MM.1S (cell line): ENCODE results near the gene KRTDAP.

ENCODE experiments used
- EZH2 ChIP-seq: fragments of 300-600 bp; sonication (generic); optimal IDR thresholded peaks from 2 replicates; pipeline ENCODE3; 2017; ENCODE audit warnings: low read depth, mild to moderate bottlenecking, antibody characterized with exemption, low read length, mixed read lengths
- EZH2phosphoT487 ChIP-seq: fragments of 300-600 bp; sonication (generic); IDR thresholded peaks from 2 replicates; pipeline ENCODE4 v1.6.1; 2018; ENCODE audit warnings: antibody characterized with exemption, low read length
- TF ChIP-seq, protein P1 (sequence below): fragments of 300-600 bp; sonication (generic); IDR thresholded peaks from 2 replicates; pipeline ENCODE4 v1.5.1; 2016; ENCODE audit warnings: antibody characterized with exemption, low read length, mixed read lengths

DNA sequence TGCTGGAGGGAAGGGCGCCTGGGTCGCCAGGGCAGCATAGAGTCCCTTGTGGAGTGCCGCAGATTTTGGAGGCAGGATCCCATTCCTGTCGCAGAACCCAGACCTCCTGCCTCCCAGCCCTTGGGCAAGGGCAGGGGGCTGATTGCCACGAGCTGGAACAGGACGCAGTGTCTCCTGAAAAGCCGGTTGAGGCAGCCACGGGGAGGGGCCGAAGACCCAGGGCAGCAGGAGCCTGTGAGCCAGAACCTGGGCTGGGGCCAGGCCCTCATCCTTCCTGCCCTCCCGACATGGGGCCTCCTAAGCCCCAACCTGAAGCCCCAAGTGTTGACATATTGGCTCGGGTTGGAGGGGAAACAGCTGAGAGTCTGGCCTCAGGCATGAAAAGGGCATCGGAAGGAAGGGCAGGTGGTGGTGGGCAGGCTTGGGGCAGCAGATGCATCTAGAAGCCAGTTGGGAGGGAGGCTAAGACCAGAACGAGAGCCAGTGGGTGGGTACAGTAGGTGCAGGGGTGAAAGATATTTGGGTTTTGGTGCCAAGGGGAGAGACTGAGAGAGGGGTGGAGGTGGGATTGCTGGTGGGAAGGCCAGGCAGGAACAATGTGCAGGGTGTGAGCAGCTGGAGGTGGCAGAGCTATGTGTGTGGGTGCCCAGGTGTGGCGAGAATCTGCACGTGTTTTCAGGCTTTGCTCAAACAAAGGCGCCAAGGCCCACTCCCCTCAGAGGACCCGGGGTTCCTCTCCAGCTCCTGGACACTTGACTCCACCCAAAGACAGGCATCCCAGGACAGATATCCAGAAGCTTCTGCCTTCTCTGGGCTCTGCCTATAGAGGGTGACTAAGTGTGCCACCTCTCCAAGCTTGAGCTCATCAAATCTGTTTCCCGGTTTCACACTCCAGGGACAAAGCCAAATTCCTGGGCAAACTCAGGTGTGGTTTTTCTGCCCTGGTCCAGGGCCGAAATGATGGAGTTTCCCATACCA, 39.3 kb upstream of the KRTDAP start:
- TF ChIP-seq, protein P1, sequence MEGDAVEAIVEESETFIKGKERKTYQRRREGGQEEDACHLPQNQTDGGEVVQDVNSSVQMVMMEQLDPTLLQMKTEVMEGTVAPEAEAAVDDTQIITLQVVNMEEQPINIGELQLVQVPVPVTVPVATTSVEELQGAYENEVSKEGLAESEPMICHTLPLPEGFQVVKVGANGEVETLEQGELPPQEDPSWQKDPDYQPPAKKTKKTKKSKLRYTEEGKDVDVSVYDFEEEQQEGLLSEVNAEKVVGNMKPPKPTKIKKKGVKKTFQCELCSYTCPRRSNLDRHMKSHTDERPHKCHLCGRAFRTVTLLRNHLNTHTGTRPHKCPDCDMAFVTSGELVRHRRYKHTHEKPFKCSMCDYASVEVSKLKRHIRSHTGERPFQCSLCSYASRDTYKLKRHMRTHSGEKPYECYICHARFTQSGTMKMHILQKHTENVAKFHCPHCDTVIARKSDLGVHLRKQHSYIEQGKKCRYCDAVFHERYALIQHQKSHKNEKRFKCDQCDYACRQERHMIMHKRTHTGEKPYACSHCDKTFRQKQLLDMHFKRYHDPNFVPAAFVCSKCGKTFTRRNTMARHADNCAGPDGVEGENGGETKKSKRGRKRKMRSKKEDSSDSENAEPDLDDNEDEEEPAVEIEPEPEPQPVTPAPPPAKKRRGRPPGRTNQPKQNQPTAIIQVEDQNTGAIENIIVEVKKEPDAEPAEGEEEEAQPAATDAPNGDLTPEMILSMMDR, result no peak
- TF ChIP-seq EZH2, result peak; percentile 45
- no peak for TF ChIP-seq EZH2phosphoT487
